Peyer's patch (tissue), 4 donors: ENCODE results near the gene PRKD1.

Experiments
- CTCF ChIP-seq, 6 experiments: fragments of 450-650 bp in 4 of 6; fragments of 200-600 bp in 2 of 6; sonication (generic) in 1 of 6; IDR thresholded peaks; one replicate each; pipeline ENCODE4 v1.5.1; 2017 to 2019; ENCODE audit warnings: antibody characterized with exemption in 6 of 6, mild to moderate bottlenecking in 3 of 6, moderate library complexity in 1 of 6
- POLR2A ChIP-seq, 2 donors: fragments of 450-650 bp; IDR thresholded peaks; one replicate each; pipeline ENCODE4 v1.5.1; 2017; ENCODE audit warnings: antibody characterized with exemption in 2 of 2, mild to moderate bottlenecking in 2 of 2, moderate library complexity in 2 of 2

DNA sequence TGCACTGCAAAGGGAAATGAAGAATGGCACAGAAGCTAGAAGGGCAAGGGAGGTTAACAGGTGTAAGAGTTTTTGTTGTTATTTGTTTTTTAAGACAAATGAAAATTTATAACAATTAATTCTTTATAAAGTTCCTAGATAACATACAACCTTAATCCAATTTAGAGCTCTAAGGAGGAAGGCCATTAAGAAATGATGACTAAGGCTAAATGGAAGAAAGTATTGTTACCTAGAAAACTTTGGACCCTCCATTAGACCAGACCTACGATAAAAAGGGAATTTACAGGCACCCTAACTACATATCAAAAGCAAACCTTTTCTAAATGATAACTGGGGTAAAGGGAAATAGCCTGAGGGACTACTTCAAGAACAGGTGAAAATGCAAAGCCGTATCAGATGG, 130.8 kb downstream of the PRKD1 start:
- TF ChIP-seq CTCF (IDR thresholded peaks at IDR 0.05) (no peak), POLR2A (IDR thresholded peaks at IDR 0.05) (no peak)
